Measurements from ENCODE around the gene TMEM43. TPM values are rescaled to one million over a fixed set of nuclear protein-coding genes. Genes with fewer than 3 reads are reported as not detected.

The TMEM43 gene
- total and polyA plus RNA-seq, 2 of the 13 experiments (the other 11 are each of a cell fraction or from before 2014, with no cell fraction given), result 48.9 to 50.5 TPM

DNA sequence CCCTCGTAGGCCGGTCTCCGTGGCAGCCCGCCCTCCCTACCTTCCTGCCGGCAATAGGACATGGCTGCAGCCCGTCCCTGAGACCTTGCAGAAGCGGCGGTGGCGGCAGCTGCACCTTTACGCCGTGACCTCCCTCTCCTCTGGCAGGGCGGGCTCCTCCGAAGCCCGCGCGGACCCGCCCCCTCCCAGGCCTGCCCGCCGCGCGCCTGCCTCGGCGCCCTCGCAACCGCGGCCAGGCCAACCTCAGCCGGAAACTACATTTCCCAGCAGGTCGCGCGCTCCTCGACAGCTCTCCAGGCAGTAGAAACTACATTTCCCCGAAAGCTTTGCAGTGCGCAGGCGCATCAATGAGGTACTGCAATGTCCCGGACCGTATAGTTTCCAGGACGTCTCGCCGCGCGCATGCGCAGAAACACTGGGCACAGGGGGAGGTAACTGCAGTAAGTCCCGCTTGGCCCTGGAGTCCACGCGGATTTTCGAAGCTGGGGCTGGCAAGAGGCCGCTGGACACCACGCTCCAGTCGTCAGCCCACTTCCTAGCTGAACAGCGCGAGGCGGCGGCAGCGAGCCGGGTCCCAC, at the start of gene TMEM43, which contains the start of gene CHCHD4 (continued):
- TF ChIP-seq, protein P1, sequence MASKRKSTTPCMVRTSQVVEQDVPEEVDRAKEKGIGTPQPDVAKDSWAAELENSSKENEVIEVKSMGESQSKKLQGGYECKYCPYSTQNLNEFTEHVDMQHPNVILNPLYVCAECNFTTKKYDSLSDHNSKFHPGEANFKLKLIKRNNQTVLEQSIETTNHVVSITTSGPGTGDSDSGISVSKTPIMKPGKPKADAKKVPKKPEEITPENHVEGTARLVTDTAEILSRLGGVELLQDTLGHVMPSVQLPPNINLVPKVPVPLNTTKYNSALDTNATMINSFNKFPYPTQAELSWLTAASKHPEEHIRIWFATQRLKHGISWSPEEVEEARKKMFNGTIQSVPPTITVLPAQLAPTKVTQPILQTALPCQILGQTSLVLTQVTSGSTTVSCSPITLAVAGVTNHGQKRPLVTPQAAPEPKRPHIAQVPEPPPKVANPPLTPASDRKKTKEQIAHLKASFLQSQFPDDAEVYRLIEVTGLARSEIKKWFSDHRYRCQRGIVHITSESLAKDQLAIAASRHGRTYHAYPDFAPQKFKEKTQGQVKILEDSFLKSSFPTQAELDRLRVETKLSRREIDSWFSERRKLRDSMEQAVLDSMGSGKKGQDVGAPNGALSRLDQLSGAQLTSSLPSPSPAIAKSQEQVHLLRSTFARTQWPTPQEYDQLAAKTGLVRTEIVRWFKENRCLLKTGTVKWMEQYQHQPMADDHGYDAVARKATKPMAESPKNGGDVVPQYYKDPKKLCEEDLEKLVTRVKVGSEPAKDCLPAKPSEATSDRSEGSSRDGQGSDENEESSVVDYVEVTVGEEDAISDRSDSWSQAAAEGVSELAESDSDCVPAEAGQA (IDR thresholded peaks at IDR 0.05; ENCODE audit: low read depth), result no peak
- TF ChIP-seq, protein P1 (CRISPR knock-in tag; IDR thresholded peaks at IDR 0.05; ENCODE audit: borderline replicate concordance), result no peak
- TF ChIP-seq, protein P2, sequence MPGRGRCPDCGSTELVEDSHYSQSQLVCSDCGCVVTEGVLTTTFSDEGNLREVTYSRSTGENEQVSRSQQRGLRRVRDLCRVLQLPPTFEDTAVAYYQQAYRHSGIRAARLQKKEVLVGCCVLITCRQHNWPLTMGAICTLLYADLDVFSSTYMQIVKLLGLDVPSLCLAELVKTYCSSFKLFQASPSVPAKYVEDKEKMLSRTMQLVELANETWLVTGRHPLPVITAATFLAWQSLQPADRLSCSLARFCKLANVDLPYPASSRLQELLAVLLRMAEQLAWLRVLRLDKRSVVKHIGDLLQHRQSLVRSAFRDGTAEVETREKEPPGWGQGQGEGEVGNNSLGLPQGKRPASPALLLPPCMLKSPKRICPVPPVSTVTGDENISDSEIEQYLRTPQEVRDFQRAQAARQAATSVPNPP (CRISPR knock-in tag; IDR thresholded peaks at IDR 0.05), result 0 out of 2 replicates have a peak, but pooled peaks have one; percentile 63
- TF ChIP-seq MEF2D (CRISPR knock-in tag; IDR thresholded peaks at IDR 0.05) (0 out of 2 replicates have a peak, but pooled peaks have one; percentile 39), ZNF777 (CRISPR knock-in tag; IDR thresholded peaks at IDR 0.05) (peak; percentile 24; the same call in 1 of the 2 replicates), KDM5B (CRISPR knock-in tag; IDR thresholded peaks at IDR 0.05; ENCODE audit: borderline replicate concordance) (peak; percentile 47; the same call in 1 of the 2 replicates), ZNF382 (CRISPR knock-in tag; IDR thresholded peaks at IDR 0.05; ENCODE audit: borderline replicate concordance) (no peak), NR2C2 (CRISPR knock-in tag; IDR thresholded peaks at IDR 0.05; ENCODE audit: borderline replicate concordance) (peak; percentile 93), ZNF256 (CRISPR knock-in tag; conservative IDR thresholded peaks at IDR 0.05) (no peak), MIER3 (CRISPR knock-in tag; IDR thresholded peaks at IDR 0.05; ENCODE audit: borderline replicate concordance) (no peak), SRSF1 (optimal IDR thresholded peaks at IDR 0.05; ENCODE audit: low read depth, low read length) (no peak), ZMYM2 (CRISPR knock-in tag; IDR thresholded peaks at IDR 0.05) (no peak), TEAD3 (CRISPR knock-in tag; optimal IDR thresholded peaks at IDR 0.05; ENCODE audit: borderline replicate concordance) (no peak), JARID2 (CRISPR knock-in tag; IDR thresholded peaks at IDR 0.05; ENCODE audit: insufficient replicate concordance) (no peak)
- TF ChIP-seq, protein P3, sequence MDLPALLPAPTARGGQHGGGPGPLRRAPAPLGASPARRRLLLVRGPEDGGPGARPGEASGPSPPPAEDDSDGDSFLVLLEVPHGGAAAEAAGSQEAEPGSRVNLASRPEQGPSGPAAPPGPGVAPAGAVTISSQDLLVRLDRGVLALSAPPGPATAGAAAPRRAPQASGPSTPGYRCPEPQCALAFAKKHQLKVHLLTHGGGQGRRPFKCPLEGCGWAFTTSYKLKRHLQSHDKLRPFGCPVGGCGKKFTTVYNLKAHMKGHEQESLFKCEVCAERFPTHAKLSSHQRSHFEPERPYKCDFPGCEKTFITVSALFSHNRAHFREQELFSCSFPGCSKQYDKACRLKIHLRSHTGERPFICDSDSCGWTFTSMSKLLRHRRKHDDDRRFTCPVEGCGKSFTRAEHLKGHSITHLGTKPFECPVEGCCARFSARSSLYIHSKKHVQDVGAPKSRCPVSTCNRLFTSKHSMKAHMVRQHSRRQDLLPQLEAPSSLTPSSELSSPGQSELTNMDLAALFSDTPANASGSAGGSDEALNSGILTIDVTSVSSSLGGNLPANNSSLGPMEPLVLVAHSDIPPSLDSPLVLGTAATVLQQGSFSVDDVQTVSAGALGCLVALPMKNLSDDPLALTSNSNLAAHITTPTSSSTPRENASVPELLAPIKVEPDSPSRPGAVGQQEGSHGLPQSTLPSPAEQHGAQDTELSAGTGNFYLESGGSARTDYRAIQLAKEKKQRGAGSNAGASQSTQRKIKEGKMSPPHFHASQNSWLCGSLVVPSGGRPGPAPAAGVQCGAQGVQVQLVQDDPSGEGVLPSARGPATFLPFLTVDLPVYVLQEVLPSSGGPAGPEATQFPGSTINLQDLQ (CRISPR knock-in tag; IDR thresholded peaks at IDR 0.05), result peak; percentile 15; the same call in 1 of the 2 replicates
- TF ChIP-seq, protein P4, sequence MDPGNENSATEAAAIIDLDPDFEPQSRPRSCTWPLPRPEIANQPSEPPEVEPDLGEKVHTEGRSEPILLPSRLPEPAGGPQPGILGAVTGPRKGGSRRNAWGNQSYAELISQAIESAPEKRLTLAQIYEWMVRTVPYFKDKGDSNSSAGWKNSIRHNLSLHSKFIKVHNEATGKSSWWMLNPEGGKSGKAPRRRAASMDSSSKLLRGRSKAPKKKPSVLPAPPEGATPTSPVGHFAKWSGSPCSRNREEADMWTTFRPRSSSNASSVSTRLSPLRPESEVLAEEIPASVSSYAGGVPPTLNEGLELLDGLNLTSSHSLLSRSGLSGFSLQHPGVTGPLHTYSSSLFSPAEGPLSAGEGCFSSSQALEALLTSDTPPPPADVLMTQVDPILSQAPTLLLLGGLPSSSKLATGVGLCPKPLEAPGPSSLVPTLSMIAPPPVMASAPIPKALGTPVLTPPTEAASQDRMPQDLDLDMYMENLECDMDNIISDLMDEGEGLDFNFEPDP (CRISPR knock-in tag; conservative IDR thresholded peaks at IDR 0.05), result no peak
